Mesodermal cell (in vitro differentiated cells): Measurements from ENCODE around the gene PLBD2.

Experiments used
- H3K27ac ChIP-seq: 2 replicates; pipeline ENCODE4 v1.7.0; 2013; ENCODE audit warnings: mild to moderate bottlenecking, low read depth, low read length, moderate library complexity; ENCODE audit not compliant: severe bottlenecking
- H3K36me3 ChIP-seq: 2 replicates; pipeline ENCODE4 v1.7.1; 2013; ENCODE audit warnings: mild to moderate bottlenecking, low read length, moderate library complexity; ENCODE audit not compliant: control insufficient read depth, insufficient read depth
- H3K4me1 ChIP-seq: one replicate; pipeline ENCODE4 v1.7.1; 2013; ENCODE audit warnings: mild to moderate bottlenecking, low read length; ENCODE audit not compliant: insufficient read depth, control insufficient read depth, poor library complexity, severe bottlenecking
- H3K4me3 ChIP-seq: 2 replicates; pipeline ENCODE4 v1.7.0; 2013; ENCODE audit warnings: low read length, control low read depth, mild to moderate bottlenecking; ENCODE audit not compliant: insufficient read depth, poor library complexity, severe bottlenecking; ENCODE audit errors: extremely low read depth
- H3K9me3 ChIP-seq: 2 replicates; pipeline ENCODE4 v1.7.1; 2013; ENCODE audit warnings: mild to moderate bottlenecking, low read length, moderate library complexity; ENCODE audit not compliant: control insufficient read depth
- WGBS, 2 experiments: methylation state at CpG; one replicate each; pipeline ENCODE4 v1.1.5; 2013; ENCODE audit warnings: missing lambda C conversion rate in 2 of 2; ENCODE audit not compliant: insufficient coverage in 2 of 2; 5-methylcytosine and 5-hydroxymethylcytosine counted together

Gene PLBD2

DNA sequence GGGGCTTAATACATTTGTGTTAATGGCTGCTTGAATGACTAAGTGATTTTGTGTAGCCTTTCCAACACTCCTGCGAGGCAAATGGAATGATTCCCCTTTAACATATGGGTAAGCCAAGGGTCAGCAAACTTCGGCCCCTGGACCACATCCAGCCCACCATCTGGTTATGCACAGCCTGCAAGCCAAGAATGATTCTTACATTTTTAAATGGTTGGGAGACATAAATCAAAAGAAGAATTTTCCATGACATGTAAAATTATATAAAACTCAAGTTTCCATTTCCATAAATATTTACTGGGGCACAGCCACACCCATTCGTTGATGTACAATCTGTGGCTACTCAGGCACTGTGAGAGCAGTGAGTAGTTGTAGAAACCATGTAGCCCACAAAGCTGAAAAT lies 32.5 kb upstream of the PLBD2 start:
- peaks cover 4% of the 10 kb centered on the region for H3K36me3 ChIP-seq
- no peak overlapping the region for H3K4me3 ChIP-seq
- peaks cover 6% of the 10 kb centered on the region for H3K4me1 ChIP-seq
- no peak overlapping the region for H3K27ac ChIP-seq
- no CpG with 5 or more reads among the region's 3 CpGs for WGBS, 2 experiments
- peaks cover 11% of the 10 kb centered on the region for H3K9me3 ChIP-seq

- no peaks in the 10 kb centered on the region for H3K36me3 ChIP-seq
- peaks cover 3% of the 10 kb centered on the region for H3K9me3 ChIP-seq
- 74 to 94% methylated on average over 2 to 4 of the region's 4 CpGs for whole genome bisulfite sequencing, 2 experiments
- no peak overlapping the region for H3K27ac ChIP-seq
- peaks cover 6% of the 10 kb centered on the region for H3K4me1 ChIP-seq
- no peak overlapping the region for H3K4me3 ChIP-seq
Observed at GRCh38 chr12:113326775-113327395, 31.5 kb upstream of the PLBD2 start.

GRCh38 chr12:113328368-113328889 lies 30.0 kb upstream of the PLBD2 start:
- WGBS, 2 experiments = 79 to 81% methylated on average over 3 of the region's 5 CpGs
- no peaks in the 10 kb centered on the region for H3K9me3 ChIP-seq
- no peak overlapping the region for H3K27ac ChIP-seq
- H3K4me1 ChIP-seq = peaks cover 6% of the 10 kb centered on the region
- no peak overlapping the region for H3K4me3 ChIP-seq
- H3K36me3 ChIP-seq = no peaks in the 10 kb centered on the region

- Histone ChIP-seq H3K27ac (no peak overlapping the region), H3K9me3 (no peaks in the 10 kb centered on the region), H3K36me3 (no peaks in the 10 kb centered on the region), H3K4me1 (peaks cover 6% of the 10 kb centered on the region), H3K4me3 (no peak overlapping the region)
- WGBS, 2 experiments = 91 to 93% methylated on average over 6 to 9 of the region's 9 CpGs
Observed at GRCh38 chr12:113329022-113329790, 29.2 kb upstream of the PLBD2 start.

- Histone ChIP-seq H3K36me3 (no peaks in the 10 kb centered on the region), H3K4me3 (no peak overlapping the region), H3K4me1 (peaks cover 6% of the 10 kb centered on the region), H3K27ac (no peak overlapping the region), H3K9me3 (no peaks in the 10 kb centered on the region)
- WGBS, 2 experiments = no CpG with 5 or more reads among the region's 1 CpG
Observed at GRCh38 chr12:113329791-113330417, 28.5 kb upstream of the PLBD2 start.

DNA sequence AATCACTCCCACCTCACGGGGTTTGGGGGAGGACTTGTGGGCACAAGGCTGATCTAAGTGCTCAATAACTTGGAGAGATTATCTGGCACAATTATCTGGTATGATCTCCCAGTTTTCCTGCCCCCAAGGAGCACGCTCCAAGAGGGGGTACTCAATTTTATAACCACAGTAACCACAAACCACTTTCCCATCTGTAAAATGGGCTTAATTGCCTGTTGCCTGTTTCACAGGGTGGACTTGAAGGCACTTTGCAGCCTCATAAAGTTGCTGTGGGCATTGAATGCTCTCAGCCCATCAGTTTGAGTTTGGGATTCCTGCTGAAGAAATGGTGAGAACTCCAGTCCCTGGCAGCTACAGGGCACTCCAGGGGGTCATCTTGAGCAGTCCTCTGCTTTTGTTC lies 27.9 kb upstream of the PLBD2 start:
- no peaks in the 10 kb centered on the region for H3K9me3 ChIP-seq
- H3K4me1 ChIP-seq = peaks cover 6% of the 10 kb centered on the region
- H3K27ac ChIP-seq = no peak overlapping the region
- no peak overlapping the region for H3K4me3 ChIP-seq
- no peaks in the 10 kb centered on the region for H3K36me3 ChIP-seq
- WGBS, 2 experiments = 86% methylated on average over 1 of the region's 2 CpGs; no CpG with 5 or more reads in 1 of the 2 experiments

DNA sequence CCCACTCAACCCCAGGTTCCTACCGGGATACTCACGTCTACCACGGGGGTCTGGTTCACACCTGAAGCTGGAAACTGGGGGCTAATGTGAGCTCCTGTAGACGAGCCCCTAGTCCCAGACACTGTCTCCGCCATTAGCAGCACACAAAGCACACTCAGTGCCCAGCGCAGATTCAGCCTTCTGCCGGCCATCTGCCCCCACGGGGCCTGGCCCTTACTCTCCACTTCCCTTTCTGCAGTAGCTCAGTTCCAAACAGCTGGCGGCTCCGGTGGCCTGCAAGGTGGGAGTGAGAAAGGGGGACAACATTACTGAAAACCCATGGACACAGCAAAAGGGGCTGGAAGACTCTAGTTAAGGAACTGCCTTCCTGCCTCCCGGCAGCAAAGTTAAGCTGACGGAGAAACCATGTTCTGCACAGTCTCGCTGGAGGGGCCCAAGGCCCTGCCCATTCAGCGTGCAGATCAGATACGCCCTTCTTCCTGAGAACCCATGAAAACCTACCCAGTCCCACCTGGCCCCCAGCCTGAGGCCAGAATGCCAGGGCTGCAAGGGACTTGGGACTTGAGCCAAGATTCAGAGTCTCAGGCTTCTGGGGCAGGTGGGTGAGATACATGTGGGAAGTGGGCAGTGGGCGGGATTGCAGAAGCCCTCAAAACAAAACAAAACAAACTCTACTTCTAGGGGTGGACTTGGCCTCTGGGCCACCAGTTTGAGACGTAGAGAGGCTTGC lies 25.5 kb upstream of the PLBD2 start:
- no peak overlapping the region for H3K27ac ChIP-seq
- H3K9me3 ChIP-seq = no peaks in the 10 kb centered on the region

GRCh38 chr12:113333418-113333750 lies 25.0 kb upstream of the PLBD2 start:
- Histone ChIP-seq H3K9me3 (no peaks in the 10 kb centered on the region), H3K4me1 (no peaks in the 10 kb centered on the region), H3K36me3 (no peaks in the 10 kb centered on the region), H3K27ac (no peak overlapping the region), H3K4me3 (no peak overlapping the region)
- 88 to 90% methylated on average over 2 to 3 of the region's 5 CpGs for WGBS, 2 experiments

More for the DNA sequence above, 25.5 kb upstream of the PLBD2 start:
- no peaks in the 10 kb centered on the region for H3K4me1 ChIP-seq
- H3K4me3 ChIP-seq = no peak overlapping the region
- 90 to 92% methylated on average over 10 to 15 of the region's 17 CpGs for WGBS, 2 experiments
- H3K36me3 ChIP-seq = no peaks in the 10 kb centered on the region

GRCh38 chr12:113333877-113334785 lies 24.3 kb upstream of the PLBD2 start:
- H3K27ac ChIP-seq = no peak overlapping the region
- H3K4me1 ChIP-seq = no peaks in the 10 kb centered on the region
- no peaks in the 10 kb centered on the region for H3K36me3 ChIP-seq
- H3K4me3 ChIP-seq = peak overlapping the region; percentile 49
- WGBS, 2 experiments = 41 to 48% methylated on average over 22 to 23 of the region's 27 CpGs
- no peaks in the 10 kb centered on the region for H3K9me3 ChIP-seq
